Neural cell (in vitro differentiated cells): ENCODE data around the gene ZNF497.

ENCODE experiments used
- CTCF ChIP-seq: fragments of 450-650 bp; IDR thresholded peaks from 2 replicates; pipeline ENCODE4 v1.5.1; 2014; ENCODE audit warnings: antibody characterized with exemption, mild to moderate bottlenecking, moderate library complexity; ENCODE audit not compliant: poor library complexity, severe bottlenecking
- EZH2 ChIP-seq: fragments of 200-600, 300-800 bp; shearing (Covaris generic), sonication (generic); IDR thresholded peaks from 2 replicates; pipeline ENCODE4 v1.6.1; 2014; ENCODE audit warnings: antibody characterized with exemption, low read length, borderline replicate concordance, mild to moderate bottlenecking; ENCODE audit not compliant: insufficient read depth, poor library complexity, severe bottlenecking
- MXI1 ChIP-seq: fragments of 450-650 bp; conservative IDR thresholded peaks from 2 replicates; pipeline ENCODE4 v1.6.1; 2014; ENCODE audit warnings: antibody characterized with exemption, mild to moderate bottlenecking; ENCODE audit not compliant: poor library complexity, severe bottlenecking
- POLR2AphosphoS5 ChIP-seq: IDR thresholded peaks from 2 replicates; pipeline ENCODE4 v1.6.1; 2012
- RAD21 ChIP-seq: fragments of 450-650 bp; conservative IDR thresholded peaks from 2 replicates; pipeline ENCODE4 v1.6.1; 2014; ENCODE audit warnings: antibody characterized with exemption, mild to moderate bottlenecking, moderate library complexity
- REST ChIP-seq: IDR thresholded peaks from 2 replicates; pipeline ENCODE4 v1.6.1; 2012; ENCODE audit warnings: borderline replicate concordance

DNA sequence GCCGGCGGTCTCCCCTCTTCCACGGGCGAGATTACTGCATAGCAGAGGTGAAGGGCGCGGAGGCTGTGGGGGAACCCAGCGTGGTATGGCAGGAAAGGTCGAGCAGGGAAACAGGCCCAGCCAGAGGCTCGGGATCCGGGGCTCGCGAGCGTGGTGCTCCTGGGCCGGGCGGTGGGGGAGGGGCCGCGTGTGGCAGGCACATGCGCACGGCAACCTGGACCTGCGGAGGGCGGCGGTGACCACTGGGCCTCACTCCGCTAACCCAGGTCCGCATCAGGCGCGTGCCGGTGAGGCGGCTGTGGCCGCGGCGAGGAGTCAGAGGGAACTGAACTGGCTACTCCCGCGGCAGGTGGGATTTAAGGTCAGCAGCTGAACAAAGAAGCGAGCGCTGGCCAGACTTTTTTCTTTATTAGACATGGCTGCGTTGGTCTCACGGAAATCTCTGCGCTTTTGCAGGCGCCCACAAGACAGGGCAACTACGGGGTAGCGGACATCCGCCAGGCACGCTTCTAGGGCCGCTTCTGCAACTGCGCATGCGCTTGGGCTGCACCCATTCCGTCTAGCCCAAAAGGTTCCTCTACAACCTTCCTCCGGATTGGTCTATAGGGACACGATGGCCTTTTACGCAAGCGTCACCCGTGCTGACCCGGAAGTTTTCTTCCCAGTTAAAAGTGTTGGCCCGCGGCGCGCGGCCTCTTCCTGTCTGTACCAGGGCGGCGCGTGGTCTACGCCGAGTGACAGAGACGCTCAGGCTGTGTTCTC, 24.2 kb upstream of the ZNF497 start, which contains the start of gene RPS5:
- TF ChIP-seq MXI1 (peak; percentile 98), REST (peak; percentile 98), EZH2 (no peak), RAD21 (peak; percentile 27), CTCF (no peak), POLR2AphosphoS5 (peak; percentile 96)
